ENCODE results near the gene ARHGAP10. TPM values are rescaled to one million over a fixed set of nuclear protein-coding genes. Genes with fewer than 3 reads are reported as not detected.

Gene ARHGAP10
- total RNA-seq, 1 experiment from 2014 or later = 4.8 TPM

- DNase-seq (ENCODE audit: low spot score) = no peak
- H3K9me3 ChIP-seq (ENCODE audit: low read depth, low read length, poor library complexity, severe bottlenecking) = no peaks in the 10 kb centered on the region
- POLR2A ChIA-PET (ENCODE audit: low non-redundant PET) = no interaction called here
- intact Hi-C loops (cut with micrococcal nuclease; ENCODE audit: unreplicated experiment) = no loop called here
- BruUV-seq (replicated peaks) = no TSS peak
- H3K27ac ChIP-seq (ENCODE audit: low read depth, low read length, poor library complexity, severe bottlenecking) = no peak overlapping the region
- no peaks in the 10 kb centered on the region for H3K27me3 ChIP-seq (replicated peaks; ENCODE audit: insufficient read depth, low read depth, low read length, poor library complexity)
- CTCF ChIA-PET = no interaction called here
- TF ChIP-seq EZH2 (IDR thresholded peaks at IDR 0.05; ENCODE audit: borderline replicate concordance, low read depth, low read length, poor library complexity, severe bottlenecking) = no peak
- no peak for TF ChIP-seq CTCF (conservative IDR thresholded peaks at IDR 0.05; ENCODE audit: low read depth, low read length)
- H3K4me1 ChIP-seq (ENCODE audit: insufficient read depth, low read length, poor library complexity, severe bottlenecking) = no peaks in the 10 kb centered on the region
- H3K36me3 ChIP-seq (ENCODE audit: insufficient read depth, low read length, poor library complexity, severe bottlenecking) = no peaks in the 10 kb centered on the region
- H3K4me3 ChIP-seq (ENCODE audit: low read depth, low read length, poor library complexity, severe bottlenecking) = no peak overlapping the region
Observed at GRCh38 chr4:147717878-147718277, 14.0 kb upstream of the ARHGAP10 start.

- Histone ChIP-seq H3K36me3 (ENCODE audit: insufficient read depth, low read length, poor library complexity, severe bottlenecking) (no peaks in the 10 kb centered on the region), H3K4me3 (ENCODE audit: low read depth, low read length, poor library complexity, severe bottlenecking) (no peak overlapping the region), H3K4me1 (ENCODE audit: insufficient read depth, low read length, poor library complexity, severe bottlenecking) (no peaks in the 10 kb centered on the region), H3K27me3 (replicated peaks; ENCODE audit: insufficient read depth, low read depth, low read length, poor library complexity) (peaks cover 14% of the 10 kb centered on the region), H3K9me3 (ENCODE audit: low read depth, low read length, poor library complexity, severe bottlenecking) (no peaks in the 10 kb centered on the region), H3K27ac (ENCODE audit: low read depth, low read length, poor library complexity, severe bottlenecking) (no peak overlapping the region)
- ChIA-PET POLR2A (ENCODE audit: low non-redundant PET) (no interaction called here), CTCF (no interaction called here)
- BruUV-seq (replicated peaks) = no TSS peak
- no peak for DNase-seq (ENCODE audit: low spot score)
- no peak for TF ChIP-seq CTCF (conservative IDR thresholded peaks at IDR 0.05; ENCODE audit: low read depth, low read length)
- no peak for TF ChIP-seq EZH2 (IDR thresholded peaks at IDR 0.05; ENCODE audit: borderline replicate concordance, low read depth, low read length, poor library complexity, severe bottlenecking)
- intact Hi-C loops (cut with micrococcal nuclease; ENCODE audit: unreplicated experiment) = no loop called here
Observed at GRCh38 chr4:147723326-147723725, 8.6 kb upstream of the ARHGAP10 start.

GRCh38 chr4:147724468-147725201 lies 7.3 kb upstream of the ARHGAP10 start:
- H3K27ac ChIP-seq (ENCODE audit: low read depth, low read length, poor library complexity, severe bottlenecking) = no peak overlapping the region
- intact Hi-C loops (cut with micrococcal nuclease; ENCODE audit: unreplicated experiment) = no loop called here
- ChIA-PET POLR2A (ENCODE audit: low non-redundant PET) (no interaction called here), CTCF (no interaction called here)
- no peak for DNase-seq (ENCODE audit: low spot score)
- H3K9me3 ChIP-seq (ENCODE audit: low read depth, low read length, poor library complexity, severe bottlenecking) = no peaks in the 10 kb centered on the region
- TF ChIP-seq CTCF (conservative IDR thresholded peaks at IDR 0.05; ENCODE audit: low read depth, low read length) = no peak
- TF ChIP-seq EZH2 (IDR thresholded peaks at IDR 0.05; ENCODE audit: borderline replicate concordance, low read depth, low read length, poor library complexity, severe bottlenecking) = no peak
- H3K4me3 ChIP-seq (ENCODE audit: low read depth, low read length, poor library complexity, severe bottlenecking) = no peak overlapping the region
- H3K4me1 ChIP-seq (ENCODE audit: insufficient read depth, low read length, poor library complexity, severe bottlenecking) = no peaks in the 10 kb centered on the region
- no peaks in the 10 kb centered on the region for H3K36me3 ChIP-seq (ENCODE audit: insufficient read depth, low read length, poor library complexity, severe bottlenecking)
- H3K27me3 ChIP-seq (replicated peaks; ENCODE audit: insufficient read depth, low read depth, low read length, poor library complexity) = peaks cover 24% of the 10 kb centered on the region
- no TSS peak for BruUV-seq (replicated peaks)

Measured in A673 (cell line).